ENCODE measurements around the gene CTSE. TPM values are rescaled to one million over a fixed set of nuclear protein-coding genes. Genes with fewer than 3 reads are reported as not detected.

The CTSE gene
- total and polyA plus RNA-seq, 2 of the 8 experiments (the other 6 are each of a cell fraction or from before 2014, with no cell fraction given), result 0.03 TPM; not detected in 1

GRCh38 chr1:205972491-205973168, 51.1 kb downstream of the CTSE start:
- 0 out of 2 replicates have a peak overlapping the region, but pooled peaks have one; percentile 5 for H2BK5ac ChIP-seq (ENCODE audit: low read depth, low read length)
- H3K23ac ChIP-seq (ENCODE audit: insufficient read length), result peak overlapping the region; percentile 85
- no peak overlapping the region for H2BK20ac ChIP-seq (ENCODE audit: low read length)
- no peak overlapping the region for H3K27ac ChIP-seq (ENCODE audit: low read depth, low read length)
- H2AK5ac ChIP-seq (ENCODE audit: low read depth, low read length), result peak overlapping the region; percentile 99
- H3K9me3 ChIP-seq (ENCODE audit: insufficient read depth in 2 of 2, low read depth in 1 of 2, low read length in 1 of 2), result peaks cover 0 to 4% of the 10 kb centered on the region in 2 experiments; a peak in 1 of 4 replicates
- no peak overlapping the region for H3K9ac ChIP-seq (replicated peaks in 1 of 4; ENCODE audit: extremely low read depth in 1 of 4, low read depth in 3 of 4, low read length in 3 of 4)
- no peak for TF ChIP-seq RAD21 (IDR thresholded peaks at IDR 0.05 in 1 of 2, conservative IDR thresholded peaks at IDR 0.05 in 1 of 2; ENCODE audit: low read depth in 2 of 2, low read length in 2 of 2)
- TF ChIP-seq SIN3A (conservative IDR thresholded peaks at IDR 0.05 in 1 of 2, IDR thresholded peaks at IDR 0.05 in 1 of 2; ENCODE audit: low read depth in 1 of 2, low read length in 2 of 2), result no peak
- TF ChIP-seq KDM5A (IDR thresholded peaks at IDR 0.05; ENCODE audit: low read length), result no peak
- TF ChIP-seq CHD1 (IDR thresholded peaks at IDR 0.05; ENCODE audit: low read depth, low read length), result no peak
- TF ChIP-seq JUND (IDR thresholded peaks at IDR 0.05; ENCODE audit: low read length), result no peak
- no peak for TF ChIP-seq HDAC6 (IDR thresholded peaks at IDR 0.05; ENCODE audit: low read depth, low read length)
- no peak for TF ChIP-seq RXRA (IDR thresholded peaks at IDR 0.05; ENCODE audit: insufficient read depth, low read depth, low read length)
- TF ChIP-seq, protein P1, sequence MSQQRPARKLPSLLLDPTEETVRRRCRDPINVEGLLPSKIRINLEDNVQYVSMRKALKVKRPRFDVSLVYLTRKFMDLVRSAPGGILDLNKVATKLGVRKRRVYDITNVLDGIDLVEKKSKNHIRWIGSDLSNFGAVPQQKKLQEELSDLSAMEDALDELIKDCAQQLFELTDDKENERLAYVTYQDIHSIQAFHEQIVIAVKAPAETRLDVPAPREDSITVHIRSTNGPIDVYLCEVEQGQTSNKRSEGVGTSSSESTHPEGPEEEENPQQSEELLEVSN (IDR thresholded peaks at IDR 0.05), result no peak
- TF ChIP-seq, protein P2, sequence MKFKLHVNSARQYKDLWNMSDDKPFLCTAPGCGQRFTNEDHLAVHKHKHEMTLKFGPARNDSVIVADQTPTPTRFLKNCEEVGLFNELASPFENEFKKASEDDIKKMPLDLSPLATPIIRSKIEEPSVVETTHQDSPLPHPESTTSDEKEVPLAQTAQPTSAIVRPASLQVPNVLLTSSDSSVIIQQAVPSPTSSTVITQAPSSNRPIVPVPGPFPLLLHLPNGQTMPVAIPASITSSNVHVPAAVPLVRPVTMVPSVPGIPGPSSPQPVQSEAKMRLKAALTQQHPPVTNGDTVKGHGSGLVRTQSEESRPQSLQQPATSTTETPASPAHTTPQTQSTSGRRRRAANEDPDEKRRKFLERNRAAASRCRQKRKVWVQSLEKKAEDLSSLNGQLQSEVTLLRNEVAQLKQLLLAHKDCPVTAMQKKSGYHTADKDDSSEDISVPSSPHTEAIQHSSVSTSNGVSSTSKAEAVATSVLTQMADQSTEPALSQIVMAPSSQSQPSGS (IDR thresholded peaks at IDR 0.05; ENCODE audit: low read length), result no peak
- WGBS, 2 experiments (ENCODE audit: extremely low coverage in 1 of 2, insufficient coverage in 1 of 2, insufficient read length in 1 of 2, insufficient replicate concordance in 2 of 2, low coverage in 1 of 2, low lambda C conversion rate in 2 of 2, missing lambda C conversion rate in 1 of 2), result 79 to 100% methylated on average over 3 to 11 of the region's 11 CpGs
- H3K18ac ChIP-seq (ENCODE audit: extremely low read depth, low read length), result no peak overlapping the region
- no peak overlapping the region for H4K5ac ChIP-seq (ENCODE audit: insufficient read length, low read depth, low read length)
- ChIA-PET CTCF (ENCODE audit: partially characterized antibody) (interaction anchor here (1.0 to 2.1 kb wide), 6 partner anchors 29 to 314 kb away, joined by 3 to 9 read pairs (median 4); partner anchors contain the start of gene SLC26A9), POLR2A (ENCODE audit: partially characterized antibody) (interaction anchor here (0.9 kb wide), 1 partner anchor 10 kb away, joined by 3 read pairs; no protein-coding TSS in a partner anchor)
- H3K23me2 ChIP-seq (ENCODE audit: low read depth, low read length), result peaks cover 27% of the 10 kb centered on the region
- peak overlapping the region; percentile 3; the same call in 1 of the 2 replicates for H2BK12ac ChIP-seq (ENCODE audit: low read depth, low read length)
- H4K20me1 ChIP-seq (replicated peaks in 1 of 2; ENCODE audit: control insufficient read depth in 1 of 2, insufficient read depth in 2 of 2, low read length in 2 of 2), result peaks cover 0 to 27% of the 10 kb centered on the region in 2 experiments
- FAIRE-seq (no peak), DNase-seq (ENCODE audit: low read depth in 1 of 2, low spot score in 2 of 2) (no peak)
- no peak overlapping the region for H3K4me3 ChIP-seq (ENCODE audit: extremely low read depth in 1 of 4, insufficient read depth in 2 of 4, low read depth in 3 of 4, low read length in 4 of 4)
- no peak overlapping the region; a peak in 1 of 4 replicates for H3K4me2 ChIP-seq (ENCODE audit: insufficient read depth in 1 of 2, low read depth in 2 of 2, low read length in 2 of 2)
- H3K4ac ChIP-seq (replicated peaks; ENCODE audit: insufficient read length, low read depth, low read length), result peak overlapping the region; percentile 34
- no peaks in the 10 kb centered on the region; a peak in 1 of 8 replicates for H3K36me3 ChIP-seq (ENCODE audit: control insufficient read depth in 2 of 4, insufficient read depth in 4 of 4, low read length in 3 of 4)
- H3K79me1 ChIP-seq (ENCODE audit: low read depth, low read length), result peaks cover 5% of the 10 kb centered on the region
- H4K8ac ChIP-seq (ENCODE audit: extremely low read depth, insufficient read depth, low read length), result no peak overlapping the region; the same call in 1 of the 2 replicates
- no peak overlapping the region for H3K14ac ChIP-seq (ENCODE audit: insufficient read length)
- peak overlapping the region; percentile 100 for H3K56ac ChIP-seq (replicated peaks; ENCODE audit: insufficient read length, low read depth, low read length)
- H2AFZ ChIP-seq (ENCODE audit: low read length), result no peak overlapping the region
- no peaks in the 10 kb centered on the region; a peak in 1 of 7 replicates for H3K27me3 ChIP-seq (replicated peaks in 1 of 4; ENCODE audit: control insufficient read depth in 3 of 4, extremely low read depth in 1 of 4, insufficient read depth in 3 of 4, low read length in 3 of 4)
- H2BK15ac ChIP-seq (ENCODE audit: low read length), result peak overlapping the region; percentile 10; the same call in 1 of the 2 replicates
- H3K4me1 ChIP-seq (replicated peaks in 1 of 4; ENCODE audit: control insufficient read depth in 3 of 4, insufficient read depth in 4 of 4, low read length in 3 of 4), result no peaks in the 10 kb centered on the region; a peak in 2 of 7 replicates
- H2BK120ac ChIP-seq (replicated peaks; ENCODE audit: low read depth, low read length), result peak overlapping the region; percentile 55
- peak overlapping the region; percentile 52 for H4K91ac ChIP-seq (replicated peaks; ENCODE audit: insufficient read length, low read length)
- H3K79me2 ChIP-seq (ENCODE audit: control insufficient read depth in 1 of 2, insufficient read depth in 2 of 2, low read length in 2 of 2), result no peaks in the 10 kb centered on the region

All from H1 (cell line).